NCI-H1930 (cell line): ENCODE measurements around the gene SLC22A4.

ENCODE experiments used
- DNase-seq, 2 experiments: peaks; one replicate each; lab custom pipeline; 2025; lab: John Stamatoyannopoulos, UW

The SLC22A4 gene

DNA sequence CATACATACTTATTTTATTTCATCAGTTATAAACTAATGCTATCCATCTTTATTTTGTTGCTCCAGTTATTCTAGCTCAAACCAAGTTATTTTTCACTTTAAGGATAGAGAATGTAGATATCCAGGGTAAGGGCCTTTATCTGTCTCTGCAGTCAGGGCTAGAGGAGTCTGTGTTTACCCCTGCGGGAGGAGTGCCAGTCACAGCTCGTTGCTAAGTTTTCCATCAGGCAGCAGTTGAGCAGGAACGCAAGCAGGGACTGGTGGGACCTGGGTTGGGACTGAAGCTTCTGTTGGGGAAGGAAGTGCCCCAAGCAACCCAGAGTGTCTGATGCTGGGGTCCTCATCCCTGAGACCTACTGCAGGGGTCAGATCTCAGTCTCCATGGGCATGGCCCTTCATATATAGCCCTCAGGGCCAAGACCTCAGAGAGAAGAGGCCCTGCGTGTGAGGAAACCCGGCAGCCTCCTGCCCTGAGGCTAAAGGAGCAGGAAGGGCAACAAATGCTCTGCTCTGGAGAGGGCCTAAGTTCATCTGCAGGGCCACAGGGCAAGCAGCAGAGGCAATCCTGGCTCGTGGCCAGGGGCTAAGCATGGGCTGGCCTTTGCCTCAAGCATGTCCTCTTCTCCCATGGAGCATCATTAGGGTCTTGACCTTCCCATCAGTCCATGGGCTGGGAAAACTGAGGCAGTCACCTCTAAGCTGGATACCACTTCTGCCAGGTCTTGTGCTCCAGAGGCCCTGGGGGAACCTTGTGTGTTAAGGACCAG, 6.6 kb downstream of the SLC22A4 start:
- no peak for DNase-seq

- DNase-seq, result no peak
Observed at GRCh38 chr5:132301344-132302271, 7.4 kb downstream of the SLC22A4 start.

DNA sequence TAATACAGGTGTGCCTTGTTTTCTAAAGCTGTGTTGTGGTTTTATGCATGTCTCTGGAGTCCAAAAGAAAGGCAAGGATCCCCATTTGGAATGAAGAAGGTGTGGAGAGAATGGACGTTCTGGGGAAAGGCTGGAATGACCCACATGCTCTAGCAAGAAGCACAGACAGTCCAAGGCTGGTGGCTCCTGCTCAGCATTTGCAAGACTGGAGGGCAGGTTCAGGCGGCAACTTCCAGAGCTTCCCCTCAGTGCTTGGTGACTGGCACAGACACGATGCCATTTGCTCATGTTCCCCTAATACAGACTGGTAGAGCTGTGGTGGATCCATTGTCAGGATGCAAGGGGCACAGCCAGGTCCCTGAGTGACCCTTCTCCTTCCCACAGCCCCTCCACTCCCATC, 8.2 kb downstream of the SLC22A4 start:
- no peak for DNase-seq

- DNase-seq, result no peak
Observed at GRCh38 chr5:132303589-132303988, 9.4 kb downstream of the SLC22A4 start.

- DNase-seq, result no peak
Observed at GRCh38 chr5:132305420-132305819, 11.2 kb downstream of the SLC22A4 start.

GRCh38 chr5:132308701-132309100, 14.5 kb downstream of the SLC22A4 start:
- no peak for DNase-seq

GRCh38 chr5:132309679-132310078, 15.5 kb downstream of the SLC22A4 start:
- DNase-seq, result no peak

DNA sequence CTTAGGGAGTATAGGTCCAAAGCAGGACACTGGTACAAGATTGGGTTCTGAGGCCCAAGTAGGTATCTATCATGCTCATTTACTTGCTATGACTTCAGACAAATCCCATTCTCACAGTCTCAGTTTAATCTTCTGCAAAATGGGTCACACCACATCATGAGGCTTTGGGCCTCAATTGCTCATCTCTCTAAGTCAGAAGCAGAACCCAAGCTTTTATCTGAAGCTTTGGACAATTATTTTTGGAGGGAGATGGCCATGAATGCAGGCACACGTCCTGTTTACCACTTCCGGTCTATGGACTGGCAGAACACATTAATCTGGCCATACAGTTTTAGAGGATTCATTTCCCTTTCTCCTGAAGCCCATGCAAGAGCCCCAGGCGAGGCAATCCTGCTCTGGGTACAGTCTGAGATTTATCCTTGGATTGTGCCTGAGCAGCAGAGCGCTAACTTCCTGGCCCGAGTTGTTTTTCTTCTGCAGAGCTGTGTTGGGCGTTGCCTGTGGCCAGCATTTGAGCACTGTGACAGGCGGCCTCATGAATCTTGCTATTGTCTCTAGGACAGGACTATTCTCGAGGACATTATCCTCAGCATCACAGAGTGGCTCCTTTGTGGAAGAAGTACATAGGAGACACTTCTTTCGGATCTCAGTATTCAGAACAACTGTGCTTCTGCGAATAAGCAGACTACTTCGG, 16.1 kb downstream of the SLC22A4 start:
- DNase-seq, result no peak

DNA sequence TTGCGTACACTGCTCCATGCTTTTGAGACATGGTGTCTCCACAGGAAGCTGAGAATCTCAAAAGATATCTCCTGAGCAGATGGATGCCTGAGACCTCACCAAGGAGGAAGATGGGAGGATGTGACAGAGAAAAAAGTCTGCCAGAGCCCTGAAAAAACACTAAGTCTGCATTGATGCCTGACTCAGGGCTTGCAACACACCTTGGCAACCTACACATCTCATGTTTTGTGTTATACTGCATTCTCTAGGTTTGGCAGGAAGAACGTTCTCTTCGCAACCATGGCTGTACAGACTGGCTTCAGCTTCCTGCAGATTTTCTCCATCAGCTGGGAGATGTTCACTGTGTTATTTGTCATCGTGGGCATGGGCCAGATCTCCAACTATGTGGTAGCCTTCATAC, 19.2 kb downstream of the SLC22A4 start:
- DNase-seq, result no peak

DNA sequence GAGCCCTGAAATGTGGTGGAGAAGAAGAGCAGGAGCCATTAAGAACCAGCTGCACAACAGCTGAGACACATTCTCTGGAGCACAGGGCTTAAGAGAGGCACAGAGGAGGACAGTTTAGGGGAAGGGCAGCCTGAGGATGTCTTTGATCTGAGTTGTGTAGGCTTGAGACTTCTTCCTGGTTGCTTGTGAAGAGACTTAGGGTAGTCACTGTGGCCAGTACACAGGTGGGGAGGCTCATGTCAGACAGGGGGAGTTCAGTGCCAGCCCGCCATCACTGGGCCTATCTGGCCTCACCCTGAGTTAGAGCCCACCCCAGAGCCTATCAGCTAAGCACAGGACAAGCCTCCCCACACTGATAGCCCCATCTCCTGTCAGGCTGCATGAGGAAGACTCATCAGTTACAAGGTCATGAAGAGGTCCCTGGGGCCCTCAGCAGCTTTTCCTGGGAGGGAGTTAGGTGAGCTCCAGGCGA, 19.8 kb downstream of the SLC22A4 start:
- no peak for DNase-seq

DNA sequence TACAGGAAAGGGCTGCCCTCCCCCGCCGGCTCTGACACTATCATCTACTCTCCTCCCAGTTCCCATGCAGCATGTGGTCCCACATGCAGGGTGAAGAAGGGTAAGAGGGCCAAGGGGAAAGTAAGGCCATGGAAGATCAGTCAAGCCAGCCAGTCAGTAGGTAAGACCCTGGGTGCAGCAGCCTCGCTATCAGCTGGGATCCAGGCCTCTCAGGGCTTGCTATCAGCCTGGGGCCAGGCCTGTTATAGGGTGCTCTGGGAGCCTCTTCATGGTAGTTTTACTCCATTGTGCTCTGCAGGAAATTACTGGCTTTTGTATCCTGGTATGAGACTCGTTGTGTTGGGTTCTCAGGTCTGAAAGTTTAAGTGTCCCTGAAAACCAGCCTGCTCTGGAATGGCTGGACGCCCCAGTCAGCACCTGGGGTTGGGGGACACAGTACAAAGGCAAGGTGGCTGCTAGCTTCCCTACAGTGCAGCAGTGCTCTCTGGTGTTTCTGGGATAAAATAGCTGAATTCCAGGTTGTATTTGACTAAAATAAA, 21.4 kb downstream of the SLC22A4 start:
- no peak for DNase-seq

DNA sequence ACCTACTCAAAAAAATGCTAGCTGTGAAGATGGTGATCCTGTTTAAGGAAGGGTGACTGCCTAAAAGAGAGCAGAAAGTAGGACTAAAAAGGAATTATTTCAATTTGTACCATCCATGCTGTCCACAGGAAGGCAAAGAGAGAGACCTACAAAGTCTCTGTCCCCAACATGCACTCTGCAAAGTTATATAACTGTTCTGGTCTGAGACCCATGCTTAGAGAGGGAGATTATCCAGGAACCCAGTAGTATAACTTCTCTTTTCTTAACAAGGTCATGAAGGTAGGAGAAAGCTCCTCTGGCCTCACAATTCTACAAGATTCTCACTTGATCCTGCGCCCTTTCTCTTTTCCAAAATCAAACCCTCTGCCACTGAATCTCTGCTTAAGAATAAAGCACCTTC, 25.8 kb downstream of the SLC22A4 start:
- no peak for DNase-seq

- DNase-seq, result no peak
Observed at GRCh38 chr5:132321109-132321721, 27.0 kb downstream of the SLC22A4 start.

DNA sequence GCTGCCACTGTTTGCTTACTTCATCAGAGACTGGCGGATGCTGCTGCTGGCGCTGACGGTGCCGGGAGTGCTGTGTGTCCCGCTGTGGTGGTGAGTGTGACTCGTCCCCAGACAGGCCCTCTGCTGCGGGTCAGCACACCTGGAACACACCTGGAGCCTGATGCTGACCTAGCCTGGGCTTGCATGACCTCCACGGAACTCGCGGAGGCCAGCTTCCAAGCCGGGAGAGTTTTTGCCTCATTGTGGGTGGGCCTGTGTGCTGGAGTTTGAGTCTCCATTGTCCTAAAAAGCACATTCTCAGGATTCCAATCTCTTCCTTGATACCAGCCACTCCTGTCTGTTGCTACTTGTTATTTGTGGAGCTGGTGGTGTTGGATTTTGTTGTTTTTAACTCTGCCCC, 28.1 kb downstream of the SLC22A4 start:
- no peak for DNase-seq

GRCh38 chr5:132323202-132323601, 29.0 kb downstream of the SLC22A4 start:
- no peak for DNase-seq

DNA sequence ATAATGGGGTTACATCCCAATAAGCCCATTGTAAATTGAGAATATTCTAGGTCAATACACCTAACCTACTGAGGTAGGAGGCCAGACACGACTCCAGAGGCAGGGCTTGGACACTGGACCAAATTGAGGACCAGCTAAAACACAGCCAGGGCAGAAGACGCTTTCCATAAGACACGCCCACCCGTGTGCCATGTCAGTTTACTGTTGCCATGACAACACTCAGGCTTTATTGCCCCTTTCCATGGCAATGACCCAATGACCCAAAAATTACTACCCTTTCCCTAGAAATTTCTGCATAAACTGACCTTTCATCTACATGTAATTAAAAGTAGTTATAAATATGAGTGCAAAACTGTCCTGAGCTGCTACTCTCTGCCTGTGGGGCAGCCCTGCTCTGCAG, 31.5 kb downstream of the SLC22A4 start:
- no peak for DNase-seq

DNA sequence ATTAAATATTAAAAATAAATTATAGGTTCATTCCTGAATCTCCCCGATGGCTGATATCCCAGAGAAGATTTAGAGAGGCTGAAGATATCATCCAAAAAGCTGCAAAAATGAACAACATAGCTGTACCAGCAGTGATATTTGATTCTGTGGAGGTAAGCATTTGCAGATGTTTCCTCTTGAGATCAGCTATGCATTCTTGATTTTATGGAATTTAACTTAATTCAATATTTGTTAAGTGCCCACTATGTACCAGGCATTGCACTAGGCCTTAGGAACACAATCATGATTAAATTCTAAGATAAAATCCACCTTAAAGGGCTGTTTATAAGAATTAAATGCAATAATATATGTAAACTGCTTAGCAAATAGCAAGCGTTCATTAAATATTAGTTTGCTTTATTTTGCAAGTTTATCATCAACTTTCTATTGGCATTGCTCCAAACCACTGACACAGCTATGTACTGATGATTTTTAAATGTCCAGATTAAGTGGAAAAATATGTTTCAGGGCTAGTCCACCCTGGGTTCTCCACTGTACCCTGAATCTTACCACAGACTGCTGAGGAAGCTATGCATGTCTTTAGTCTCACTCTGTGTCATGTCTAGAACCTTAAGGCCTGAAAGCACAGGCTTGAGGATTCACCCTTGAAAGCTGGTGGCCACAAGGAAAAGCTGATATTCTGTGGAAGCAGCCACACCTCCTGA, 33.2 kb downstream of the SLC22A4 start:
- DNase-seq, result no peak

GRCh38 chr5:132334812-132335211, 40.6 kb downstream of the SLC22A4 start:
- no peak for DNase-seq

GRCh38 chr5:132335402-132335801, 41.2 kb downstream of the SLC22A4 start:
- DNase-seq, result no peak

DNA sequence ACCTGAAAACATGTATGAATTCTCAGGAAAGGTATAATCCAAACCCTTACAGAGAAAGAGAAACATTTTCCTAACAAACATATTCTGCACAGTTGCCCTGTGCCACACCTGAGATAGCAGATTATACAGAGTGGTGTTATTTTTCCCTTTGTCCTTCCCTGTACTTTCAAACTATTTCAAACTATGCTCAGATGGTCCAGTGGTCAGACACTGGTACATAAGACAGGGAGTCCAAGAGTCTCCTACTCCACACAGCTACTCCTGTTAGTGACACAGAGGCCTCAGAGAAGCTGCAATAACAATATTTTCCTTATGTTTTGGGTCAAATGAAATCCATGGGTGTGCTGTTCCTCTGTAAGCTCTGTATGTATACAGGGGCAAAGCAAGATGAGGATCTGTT, 45.3 kb downstream of the SLC22A4 start:
- no peak for DNase-seq
